GM23248 (cell line): ENCODE measurements around the gene NAV2.

Source experiments
- EZH2 ChIP-seq: fragments of 200-600 bp; sonication (generic); IDR thresholded peaks from 2 replicates; pipeline ENCODE4 v1.6.1; 2018; ENCODE audit warnings: antibody characterized with exemption, mild to moderate bottlenecking; ENCODE audit not compliant: insufficient read depth, poor library complexity, severe bottlenecking
- EZH2phosphoT487 ChIP-seq: fragments of 200-600 bp; sonication (generic); IDR thresholded peaks from 2 replicates; pipeline ENCODE4 v1.6.1; 2018; ENCODE audit warnings: antibody characterized with exemption, moderate library complexity, mild to moderate bottlenecking, low read depth; ENCODE audit not compliant: insufficient read depth

DNA sequence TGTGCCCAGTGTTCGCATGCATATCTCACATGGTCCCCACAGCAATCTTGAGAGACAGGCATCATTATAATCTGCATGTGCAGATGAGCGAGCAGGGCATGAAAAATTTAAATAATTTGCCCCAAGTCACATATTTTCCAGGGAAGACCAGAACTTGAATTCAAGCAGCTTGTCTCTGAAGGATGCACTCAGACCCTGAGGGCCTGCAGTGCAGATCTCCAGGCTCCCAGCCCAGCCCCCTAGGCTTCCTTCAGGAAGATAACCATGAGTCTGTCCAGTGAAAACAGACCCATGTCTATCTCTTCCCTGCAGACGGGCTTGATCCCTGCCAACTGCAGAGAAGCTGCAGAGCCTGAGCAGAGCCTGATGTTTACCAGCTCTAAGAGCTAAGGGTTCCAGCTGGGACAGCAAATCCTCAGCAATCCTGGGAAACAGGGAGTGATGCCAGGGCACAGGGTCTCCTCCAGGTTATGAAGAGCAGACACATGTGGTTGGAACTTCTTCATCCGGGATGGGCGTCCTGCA is 55.1 kb downstream of the NAV2 start:
- TF ChIP-seq EZH2 (no peak), EZH2phosphoT487 (no peak)
